H7 (cell line): Measurements from ENCODE around the gene TBXT. TPM values are rescaled to one million over a fixed set of nuclear protein-coding genes. Genes with fewer than 3 reads are reported as not detected.
A peak's percentile ranks its signal among the peaks of the same experiment; 100 is the strongest.
"Not testable (repeated sequence)": the region's sequence is repeated elsewhere in the genome, so short reads cannot be mapped to it uniquely, and the experiment has no call there.

Source experiments
- DNase-seq: peaks from one replicate; pipeline ENCODE4 v3.0.0; 2012
- H3K27me3 ChIP-seq: 2 replicates; pipeline ENCODE4 v1.6.0; 2011; ENCODE audit warnings: mild to moderate bottlenecking, low read length; ENCODE audit not compliant: control insufficient read depth, insufficient read depth
- H3K36me3 ChIP-seq: replicated peaks from 2 replicates; pipeline ENCODE4 v1.5.1; 2011; ENCODE audit warnings: low read length; ENCODE audit not compliant: control insufficient read depth, insufficient read depth
- H3K4me3 ChIP-seq: 2 replicates; pipeline ENCODE4 v1.5.1; 2011; ENCODE audit warnings: low read depth, mild to moderate bottlenecking, control low read depth, low read length, moderate library complexity; ENCODE audit not compliant: insufficient read depth
- total RNA-seq: library from RNA; depleted of rRNA; stranded (reverse); fragments of >200 nt; shearing (Covaris generic); gene quantifications from 2 replicates; pipeline ENCODE4 v1.2.3, GENCODE V29; 2014

Gene TBXT
- total RNA-seq, 1 experiment from 2014 or later: 1.0 TPM

- peaks cover 55% of the 10 kb centered on the region for H3K27me3 ChIP-seq
- peak; percentile 19 for DNase-seq
- no peak overlapping the region for H3K4me3 ChIP-seq
- no peaks in the 10 kb centered on the region for H3K36me3 ChIP-seq
These were observed 4.9 kb downstream of the TBXT start for GRCh38 chr6:166162599-166163342.

- Histone ChIP-seq H3K36me3 (no peaks in the 10 kb centered on the region), H3K27me3 (peaks cover 10% of the 10 kb centered on the region), H3K4me3 (no peak overlapping the region)
- DNase-seq: peak; percentile 24
These were observed 9.6 kb downstream of the TBXT start for GRCh38 chr6:166157930-166158617.

GRCh38 chr6:166156942-166157341, 10.7 kb downstream of the TBXT start:
- no peaks in the 10 kb centered on the region for H3K36me3 ChIP-seq
- H3K27me3 ChIP-seq: peaks cover under 1% of the 10 kb centered on the region; the same call in 1 of the 2 replicates
- peak; percentile 63 for DNase-seq

GRCh38 chr6:166153966-166154365, 13.7 kb downstream of the TBXT start:
- no peaks in the 10 kb centered on the region for H3K27me3 ChIP-seq
- no peak overlapping the region for H3K4me3 ChIP-seq
- H3K36me3 ChIP-seq: no peaks in the 10 kb centered on the region
- no peak for DNase-seq

More at GRCh38 chr6:166156942-166157341, 10.7 kb downstream of the TBXT start:
- no peak overlapping the region for H3K4me3 ChIP-seq

- no peak overlapping the region for H3K4me3 ChIP-seq
- H3K36me3 ChIP-seq: no peaks in the 10 kb centered on the region
- H3K27me3 ChIP-seq: no peaks in the 10 kb centered on the region
- no peak for DNase-seq
These were observed 15.0 kb downstream of the TBXT start for GRCh38 chr6:166152660-166153059.

- Histone ChIP-seq H3K36me3 (no peaks in the 10 kb centered on the region), H3K27me3 (no peaks in the 10 kb centered on the region), H3K4me3 (no peak overlapping the region)
- DNase-seq: no peak
These were observed 15.9 kb downstream of the TBXT start for GRCh38 chr6:166151798-166152197.

- no peak for DNase-seq
- H3K4me3 ChIP-seq: no peak overlapping the region
- H3K27me3 ChIP-seq: no peaks in the 10 kb centered on the region; the same call in 1 of the 2 replicates
- no peaks in the 10 kb centered on the region for H3K36me3 ChIP-seq
These were observed 21.9 kb downstream of the TBXT start for GRCh38 chr6:166145751-166146150.

GRCh38 chr6:166143011-166143410, 24.6 kb downstream of the TBXT start:
- H3K27me3 ChIP-seq: no peaks in the 10 kb centered on the region; the same call in 1 of the 2 replicates
- H3K4me3 ChIP-seq: no peak overlapping the region
- no peaks in the 10 kb centered on the region for H3K36me3 ChIP-seq
- no peak for DNase-seq

- H3K4me3 ChIP-seq: no peak overlapping the region
- DNase-seq: no peak
- H3K27me3 ChIP-seq: no peaks in the 10 kb centered on the region
- H3K36me3 ChIP-seq: no peaks in the 10 kb centered on the region
These were observed 39.8 kb downstream of the TBXT start for GRCh38 chr6:166127624-166128472.

GRCh38 chr6:166123115-166123514, 44.5 kb downstream of the TBXT start:
- H3K4me3 ChIP-seq, H3K36me3 ChIP-seq, DNase-seq, H3K27me3 ChIP-seq: not testable (repeated sequence)

- DNase-seq: no peak
- no peak overlapping the region for H3K4me3 ChIP-seq
- H3K27me3 ChIP-seq: no peaks in the 10 kb centered on the region
- H3K36me3 ChIP-seq: no peaks in the 10 kb centered on the region
These were observed 45.9 kb downstream of the TBXT start for GRCh38 chr6:166121726-166122125.

- H3K27me3 ChIP-seq: no peaks in the 10 kb centered on the region
- no peak for DNase-seq
- no peaks in the 10 kb centered on the region for H3K36me3 ChIP-seq
- no peak overlapping the region for H3K4me3 ChIP-seq
These were observed 48.3 kb downstream of the TBXT start for GRCh38 chr6:166119116-166119911.

- Histone ChIP-seq H3K27me3 (no peaks in the 10 kb centered on the region), H3K36me3 (no peaks in the 10 kb centered on the region), H3K4me3 (no peak overlapping the region)
- no peak for DNase-seq
These were observed 52.0 kb downstream of the TBXT start for GRCh38 chr6:166115609-166116008.

- DNase-seq: no peak
These were observed 55.1 kb downstream of the TBXT start for GRCh38 chr6:166112580-166112979.

More at GRCh38 chr6:166112580-166112979, 55.1 kb downstream of the TBXT start:
- Histone ChIP-seq H3K36me3 (no peaks in the 10 kb centered on the region), H3K27me3 (no peaks in the 10 kb centered on the region), H3K4me3 (no peak overlapping the region)
